Brain microvascular endothelial cell (primary cell): Measurements from ENCODE around the gene DTNB.
A peak's percentile ranks its signal among the peaks of the same experiment; 100 is the strongest.
"Not testable (repeated sequence)": the region's sequence is repeated elsewhere in the genome, so short reads cannot be mapped to it uniquely, and the experiment has no call there.

Experiments used
- DNase-seq: peaks from one replicate; pipeline ENCODE4 v3.0.0-alpha.2; 2020
- H3K27ac ChIP-seq: fragments of 250-450 bp; sonication (Bioruptor Pico); 2 replicates; pipeline ENCODE4 v1.5.1; 2020; ENCODE audit warnings: mild to moderate bottlenecking, moderate library complexity
- H3K27me3 ChIP-seq: fragments of 250-450 bp; sonication (Bioruptor Pico); replicated peaks from 2 replicates; pipeline ENCODE4 v1.5.1; 2020; ENCODE audit warnings: mild to moderate bottlenecking
- H3K36me3 ChIP-seq: fragments of 250-450 bp; sonication (Bioruptor Pico); replicated peaks from 2 replicates; pipeline ENCODE4 v1.5.1; 2020; ENCODE audit warnings: mild to moderate bottlenecking
- H3K4me3 ChIP-seq: 2 replicates; pipeline ENCODE4 v1.5.1; 2011; ENCODE audit warnings: low read depth, mild to moderate bottlenecking, control low read depth, low read length, moderate library complexity
- CTCF ChIP-seq: IDR thresholded peaks from 2 replicates; pipeline ENCODE4 v1.5.1; 2011; ENCODE audit warnings: low read depth, mild to moderate bottlenecking, moderate library complexity, low read length, control low read depth, inconsistent platforms; ENCODE audit errors: missing control alignments
- in situ Hi-C: cut with HindIII; loops from 2 replicates; pipeline ENCODE4 v1.10.0; 2017; ENCODE audit warnings: low sequenced_read_pairs, low pct_ligation_motif_present

The DTNB gene

DNA sequence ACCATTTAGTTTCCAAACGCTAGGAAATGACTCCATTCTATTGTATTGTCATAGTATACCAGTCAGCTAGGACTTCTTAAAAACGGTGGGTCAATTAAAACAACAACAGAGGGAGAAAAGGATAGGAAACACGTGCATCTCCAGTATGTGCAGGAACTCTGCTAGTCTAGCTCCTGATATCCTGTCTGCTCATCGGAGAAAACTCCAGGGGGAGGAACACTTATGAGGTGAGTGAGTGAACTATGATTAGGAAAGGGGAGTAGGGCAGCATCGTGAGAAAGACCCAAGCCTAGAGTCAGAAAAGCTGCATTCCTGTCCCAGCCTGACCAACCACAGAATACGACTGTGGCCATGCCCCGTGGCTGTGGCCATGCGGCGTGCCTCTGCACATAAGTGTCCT lies 34.2 kb downstream of the DTNB start:
- in situ Hi-C loops = no loop called here
- DNase-seq = peak; percentile 16
- Histone ChIP-seq H3K27ac (no peak overlapping the region), H3K36me3 (no peaks in the 10 kb centered on the region), H3K4me3 (no peak overlapping the region), H3K27me3 (no peaks in the 10 kb centered on the region)
- TF ChIP-seq CTCF = no peak

DNA sequence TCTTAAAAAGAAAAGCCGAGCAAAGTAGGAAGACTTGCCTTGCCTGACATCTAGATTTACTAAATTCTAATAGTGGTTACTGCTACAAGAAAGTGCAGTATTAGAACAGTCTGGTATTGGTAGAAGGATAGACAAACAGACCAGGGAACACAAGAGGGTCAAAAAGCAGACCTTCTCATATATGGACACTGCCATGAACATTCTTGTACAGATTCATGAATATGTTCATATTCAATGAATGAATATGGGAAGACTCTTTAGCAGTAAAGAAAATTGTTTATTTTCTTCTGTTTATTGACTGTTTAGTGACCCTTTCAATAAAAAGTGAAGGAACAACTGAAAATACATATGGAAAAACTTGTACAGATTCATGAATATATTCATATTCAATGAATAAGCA lies 37.6 kb downstream of the DTNB start:
- no peak overlapping the region for H3K4me3 ChIP-seq
- TF ChIP-seq CTCF = no peak
- H3K27ac ChIP-seq = no peak overlapping the region
- no peak for DNase-seq
- no peaks in the 10 kb centered on the region for H3K36me3 ChIP-seq
- H3K27me3 ChIP-seq = no peaks in the 10 kb centered on the region
- in situ Hi-C loops = no loop called here

DNA sequence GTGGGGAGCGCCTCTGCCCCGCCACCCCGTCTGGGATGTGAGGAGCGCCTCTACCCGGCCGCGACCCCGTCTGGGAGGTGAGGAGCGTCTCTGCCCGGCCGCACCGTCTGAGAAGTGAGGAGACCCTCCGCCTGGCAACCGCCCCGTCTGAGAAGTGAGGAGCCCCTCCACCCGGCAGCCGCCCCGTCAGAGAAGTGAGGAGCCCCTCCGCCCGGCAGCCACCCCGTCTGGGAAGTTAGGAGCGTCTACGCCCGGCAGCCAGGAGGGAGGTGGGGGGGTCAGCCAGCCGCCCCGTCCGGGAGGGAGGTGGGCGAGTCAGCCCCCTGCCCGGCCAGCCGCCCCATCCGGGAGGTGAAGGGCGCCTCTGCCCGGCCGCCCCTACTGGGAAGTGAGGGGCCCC lies 39.6 kb downstream of the DTNB start:
- H3K4me3 ChIP-seq, H3K36me3 ChIP-seq, H3K27me3 ChIP-seq, in situ Hi-C loops, H3K27ac ChIP-seq, DNase-seq: not testable (repeated sequence)

- H3K27ac ChIP-seq = no peak overlapping the region
- TF ChIP-seq CTCF = no peak
- in situ Hi-C loops = no loop called here
- H3K36me3 ChIP-seq = no peaks in the 10 kb centered on the region
- no peak for DNase-seq
- no peaks in the 10 kb centered on the region for H3K27me3 ChIP-seq
- H3K4me3 ChIP-seq = no peak overlapping the region
These were observed 41.0 kb downstream of the DTNB start for GRCh38 chr2:25632396-25632795.

DNA sequence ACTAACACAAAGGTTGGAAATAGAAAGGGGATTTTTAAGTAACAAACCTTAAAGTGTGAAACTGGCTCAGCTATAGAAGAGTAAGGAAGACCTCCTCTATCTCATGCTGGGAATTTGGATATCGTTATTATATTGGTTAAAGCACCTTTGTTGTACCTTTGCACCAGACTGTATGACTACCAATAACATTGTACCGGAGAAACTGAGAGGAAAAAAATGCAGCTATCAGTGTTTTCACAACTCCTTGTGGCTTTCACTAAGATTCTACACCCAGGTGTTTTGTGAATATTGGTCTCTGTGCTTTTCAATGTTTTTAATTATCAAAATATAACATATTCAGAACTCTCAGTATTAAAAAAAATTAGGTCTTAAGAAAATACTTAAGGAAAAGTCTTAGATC lies 48.7 kb downstream of the DTNB start:
- no peak for DNase-seq
- Histone ChIP-seq H3K4me3 (no peak overlapping the region), H3K27me3 (no peaks in the 10 kb centered on the region), H3K27ac (no peak overlapping the region), H3K36me3 (no peaks in the 10 kb centered on the region)
- no peak for TF ChIP-seq CTCF
- in situ Hi-C loops = no loop called here

DNA sequence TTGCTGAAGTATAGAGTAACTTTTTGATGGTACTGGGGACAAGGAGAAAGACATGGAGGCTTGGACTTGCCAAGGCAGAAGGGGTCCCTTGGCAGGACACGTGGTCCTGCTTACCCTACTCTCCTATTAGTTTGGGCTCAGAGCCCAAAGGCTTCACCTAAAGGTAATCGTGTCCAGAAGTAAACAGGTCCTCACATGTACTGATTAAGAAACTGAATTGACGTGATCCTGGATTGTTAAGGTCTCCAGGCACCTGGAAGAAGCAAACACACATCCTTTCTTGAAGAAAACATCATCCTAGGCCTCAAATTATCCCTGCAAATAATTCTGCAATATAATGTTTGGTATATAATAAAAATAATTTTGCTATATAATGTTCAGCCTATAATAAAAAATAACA lies 50.0 kb downstream of the DTNB start:
- no peaks in the 10 kb centered on the region for H3K27me3 ChIP-seq
- DNase-seq = no peak
- no peak overlapping the region for H3K4me3 ChIP-seq
- no peaks in the 10 kb centered on the region for H3K36me3 ChIP-seq
- H3K27ac ChIP-seq = no peak overlapping the region
- in situ Hi-C loops = no loop called here
- TF ChIP-seq CTCF = no peak

DNA sequence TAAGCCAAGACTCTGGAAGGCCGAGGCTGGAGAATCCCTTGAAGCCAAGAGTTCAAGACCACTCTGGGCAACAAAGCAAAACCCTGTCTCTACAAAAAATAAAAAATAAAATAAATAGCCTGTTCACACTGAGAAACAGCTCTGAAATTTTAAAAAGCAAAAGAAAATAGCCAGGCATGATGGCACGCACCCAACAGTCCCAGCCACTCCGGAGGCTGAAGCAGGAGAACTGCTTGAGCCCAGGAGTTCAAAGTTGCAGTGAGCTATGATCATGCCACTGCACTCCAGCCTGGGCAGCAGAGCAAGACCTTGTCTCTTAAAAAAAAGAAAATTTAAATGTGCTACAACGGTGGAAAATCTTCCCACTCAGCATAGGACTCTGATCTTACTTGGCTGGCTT lies 52.7 kb downstream of the DTNB start:
- no peak for DNase-seq
- H3K27ac ChIP-seq = no peak overlapping the region
- TF ChIP-seq CTCF = no peak
- H3K4me3 ChIP-seq = no peak overlapping the region
- no peaks in the 10 kb centered on the region for H3K36me3 ChIP-seq
- in situ Hi-C loops = no loop called here
- H3K27me3 ChIP-seq = no peaks in the 10 kb centered on the region
